Activated CD4-positive, alpha-beta T cell treated with anti-CD3 and anti-CD28 coated beads, Interleukin-2, Interleukin-4, amounts not matched to agents 100 ng/mL and 50 ng/mL, durations not matched to agents 16 hours and 8 hours (primary cell): Measurements from ENCODE around the gene NAP1L1.
"Not testable (repeated sequence)": the region's sequence is repeated elsewhere in the genome, so short reads cannot be mapped to it uniquely, and the experiment has no call there.

Experiments
- DNase-seq: peaks from one replicate; pipeline ENCODE4 v3.0.0-alpha.2; 2020; ENCODE audit warnings: low spot score

The NAP1L1 gene

GRCh38 chr12:75990189-75990912 lies 94.1 kb downstream of the NAP1L1 start:
- DNase-seq, result no peak

- not testable (repeated sequence) for DNase-seq
Measured at GRCh38 chr12:75987709-75988108, 96.8 kb downstream of the NAP1L1 start.
